Myocyte (in vitro differentiated cells): Measurements from ENCODE around the gene ABCG8. TPM values are rescaled to one million over a fixed set of nuclear protein-coding genes. Genes with fewer than 3 reads are reported as not detected.
A peak's percentile ranks its signal among the peaks of the same experiment; 100 is the strongest.

ENCODE experiments used
- DNase-seq: peaks from one replicate; pipeline ENCODE4 v3.0.0-alpha.2; 2012; ENCODE audit warnings: low read depth
- total RNA-seq: library from RNA; depleted of rRNA; stranded (reverse); fragments of >200 nt; gene quantifications from 2 replicates; pipeline ENCODE4 v1.2.3, GENCODE V29; 2014

Gene ABCG8
- total RNA-seq, 1 donor from 2014 or later = not detected

DNA sequence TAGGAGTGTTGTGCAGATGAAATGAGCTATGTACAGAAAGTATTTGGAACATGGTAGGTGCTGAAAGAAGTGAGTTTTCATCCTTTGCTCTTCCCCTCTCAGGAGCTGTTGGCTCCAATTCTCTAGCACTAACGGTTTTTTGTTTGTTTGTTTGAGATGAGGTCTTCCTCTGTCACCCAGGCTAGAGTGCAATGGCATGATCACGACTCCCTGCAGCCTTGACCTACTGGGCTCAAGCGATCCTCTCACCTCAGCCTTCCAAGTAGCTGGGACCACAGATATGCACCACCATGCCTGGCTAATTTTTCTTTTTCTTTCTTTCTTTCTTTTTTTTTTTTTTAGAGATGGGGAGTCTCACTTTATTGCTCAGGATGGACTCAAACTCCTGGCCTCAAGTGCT lies 12.9 kb upstream of the ABCG8 start:
- no peak for DNase-seq

DNA sequence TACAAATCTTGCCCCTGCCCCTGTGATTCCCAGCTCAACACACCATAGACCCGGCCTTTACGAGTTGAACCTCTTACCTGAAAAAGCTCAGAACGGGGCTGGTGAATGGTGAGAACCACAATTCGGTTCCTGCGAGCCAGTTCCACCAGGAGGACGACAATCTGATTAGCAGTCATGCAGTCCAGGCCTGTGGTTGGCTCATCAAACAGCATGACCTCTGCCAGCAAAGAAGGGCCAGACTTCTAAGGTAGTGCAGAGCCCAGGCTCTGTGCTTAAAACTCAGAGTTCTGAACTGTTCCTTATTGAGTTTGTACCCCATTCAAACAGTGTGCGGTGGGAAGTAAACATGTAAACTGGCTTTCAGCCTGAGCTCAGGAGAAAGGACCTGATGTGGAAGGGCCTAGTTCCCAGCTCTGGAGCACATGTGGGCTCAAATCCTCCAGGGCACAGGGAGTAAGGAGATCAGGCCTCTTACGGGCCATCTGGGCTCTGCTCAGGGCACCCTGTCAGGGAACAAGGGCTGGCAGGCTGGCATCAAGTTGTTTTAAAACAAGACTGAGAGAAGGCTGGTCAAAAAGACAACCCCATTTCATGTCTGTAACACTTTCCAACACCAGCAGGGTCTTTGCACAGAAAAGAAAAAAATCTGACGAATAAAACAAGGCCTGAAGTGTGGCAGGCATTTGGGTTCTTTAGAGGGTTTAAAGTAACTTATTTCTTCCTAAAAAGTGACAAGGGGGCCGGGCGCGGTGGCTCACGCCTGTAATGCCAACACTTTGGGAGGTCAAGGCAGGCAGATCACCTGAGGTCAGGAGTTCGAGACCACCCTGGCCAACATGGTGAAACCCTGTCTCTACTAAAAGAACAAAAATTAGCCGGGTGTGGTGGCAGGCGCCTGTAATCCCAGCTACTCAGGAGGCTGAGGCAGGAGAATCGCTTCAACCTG lies 12.2 kb upstream of the ABCG8 start:
- no peak for DNase-seq

DNA sequence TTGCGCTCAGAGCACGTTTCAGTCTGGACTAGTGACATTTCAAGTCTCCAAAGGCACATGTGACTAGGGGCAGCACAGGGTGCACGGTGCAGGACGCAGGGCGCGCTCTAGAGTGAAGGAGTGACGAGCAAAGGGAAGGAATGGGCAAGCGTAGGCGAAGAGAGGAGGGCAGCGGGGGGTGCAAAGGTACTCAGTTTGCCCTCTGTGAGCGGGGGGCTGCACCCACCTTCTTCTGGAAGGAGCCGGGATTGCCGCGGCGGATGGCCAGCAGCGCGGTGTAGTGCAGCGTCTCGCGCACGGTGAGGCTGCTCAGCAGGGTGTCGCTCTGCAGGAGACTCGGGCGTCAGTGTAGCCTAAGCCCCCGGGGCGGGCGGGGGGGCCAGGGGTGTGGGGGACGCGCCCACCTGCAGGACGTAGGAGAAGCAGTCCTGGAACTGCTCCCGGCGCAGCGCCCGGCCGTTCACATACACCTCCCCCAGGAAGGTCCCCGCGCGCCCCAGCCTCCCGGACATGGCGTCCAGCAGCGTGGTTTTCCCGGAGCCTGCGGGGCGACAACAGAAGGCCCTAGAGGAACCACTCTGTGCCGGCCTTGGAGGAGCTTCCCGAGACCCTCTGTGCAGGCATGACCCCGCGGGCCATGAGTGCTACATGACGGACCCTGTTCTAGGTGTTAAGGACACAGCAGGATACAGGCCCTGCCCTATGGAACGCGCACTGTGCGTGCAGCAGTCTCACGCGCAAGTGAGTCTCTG lies 7.1 kb upstream of the ABCG8 start:
- DNase-seq = no peak

DNA sequence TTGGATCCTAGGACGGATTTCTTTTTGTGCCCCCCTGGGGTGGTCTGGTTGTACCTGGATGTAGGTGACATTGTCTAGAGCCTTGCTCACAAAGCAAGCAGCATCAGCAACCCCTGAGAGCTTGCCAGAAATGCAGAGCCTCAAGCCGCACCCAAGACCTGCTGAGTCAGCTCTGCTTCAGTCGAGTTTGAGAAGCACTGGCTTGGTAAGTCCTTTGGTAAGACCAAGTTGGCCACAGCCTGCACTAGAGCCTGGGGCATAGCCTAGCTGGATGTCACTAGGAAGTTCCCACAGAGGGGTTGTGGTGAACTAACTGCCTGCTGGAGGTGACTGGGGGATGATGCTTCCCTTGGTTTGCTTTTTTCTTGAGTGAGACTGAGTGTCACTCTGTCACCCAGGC lies 6.3 kb upstream of the ABCG8 start:
- DNase-seq = no peak

DNA sequence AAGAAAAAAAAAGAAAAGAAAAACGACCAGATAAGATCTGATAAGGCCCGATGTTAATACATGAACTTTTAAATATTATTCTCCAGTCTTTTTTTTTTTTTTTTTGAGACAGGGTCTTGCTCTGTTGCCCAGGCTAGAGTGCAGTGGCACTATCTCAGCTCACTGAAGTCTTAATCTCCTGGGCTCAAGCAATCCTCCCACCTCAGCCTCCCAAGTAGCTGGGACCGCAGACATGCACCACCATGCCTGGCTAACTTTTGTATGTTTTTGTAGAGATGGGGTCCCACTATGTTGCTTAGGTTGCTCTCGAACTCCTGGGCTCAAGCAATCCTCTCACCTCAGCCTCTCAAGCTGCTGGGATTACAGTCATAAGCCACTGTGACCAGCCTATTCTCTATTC lies 1.7 kb upstream of the ABCG8 start:
- DNase-seq = no peak

DNA sequence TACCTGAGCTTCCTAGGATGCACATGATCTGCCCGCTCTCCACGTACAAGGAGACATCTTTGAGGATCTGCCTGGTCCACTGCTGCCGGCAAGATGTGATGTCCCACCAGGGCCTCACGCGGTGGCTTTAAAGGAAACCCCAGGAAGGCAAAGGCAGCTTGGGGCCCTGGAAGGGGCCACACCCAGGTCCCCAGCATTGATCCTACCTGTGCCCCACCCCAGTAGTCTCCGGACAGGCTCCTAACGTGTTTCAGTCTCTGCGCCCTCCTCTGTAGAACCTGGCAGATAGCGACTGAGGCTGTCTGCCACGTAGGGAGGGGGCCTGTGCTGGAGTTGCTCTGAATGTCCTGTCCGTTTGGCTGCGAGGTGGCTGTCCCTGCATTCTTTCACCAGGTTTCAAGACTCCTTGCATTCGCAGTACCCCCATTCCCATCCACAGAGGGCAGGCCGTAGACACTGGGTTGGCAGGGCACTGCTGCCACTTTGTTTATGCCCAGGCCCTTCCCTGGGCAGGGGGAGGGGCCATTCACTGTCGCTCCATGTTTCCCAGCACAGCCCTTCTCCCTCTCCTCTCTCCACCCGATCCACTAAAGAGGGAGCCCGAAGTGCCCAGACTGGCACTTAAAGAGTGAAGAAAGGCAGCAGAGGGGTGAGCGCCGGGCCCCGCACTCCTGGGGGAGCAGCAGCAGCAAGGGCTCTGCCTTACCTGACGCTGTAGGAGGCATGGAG lies 776 bp upstream of the ABCG8 start:
- no peak for DNase-seq

DNA sequence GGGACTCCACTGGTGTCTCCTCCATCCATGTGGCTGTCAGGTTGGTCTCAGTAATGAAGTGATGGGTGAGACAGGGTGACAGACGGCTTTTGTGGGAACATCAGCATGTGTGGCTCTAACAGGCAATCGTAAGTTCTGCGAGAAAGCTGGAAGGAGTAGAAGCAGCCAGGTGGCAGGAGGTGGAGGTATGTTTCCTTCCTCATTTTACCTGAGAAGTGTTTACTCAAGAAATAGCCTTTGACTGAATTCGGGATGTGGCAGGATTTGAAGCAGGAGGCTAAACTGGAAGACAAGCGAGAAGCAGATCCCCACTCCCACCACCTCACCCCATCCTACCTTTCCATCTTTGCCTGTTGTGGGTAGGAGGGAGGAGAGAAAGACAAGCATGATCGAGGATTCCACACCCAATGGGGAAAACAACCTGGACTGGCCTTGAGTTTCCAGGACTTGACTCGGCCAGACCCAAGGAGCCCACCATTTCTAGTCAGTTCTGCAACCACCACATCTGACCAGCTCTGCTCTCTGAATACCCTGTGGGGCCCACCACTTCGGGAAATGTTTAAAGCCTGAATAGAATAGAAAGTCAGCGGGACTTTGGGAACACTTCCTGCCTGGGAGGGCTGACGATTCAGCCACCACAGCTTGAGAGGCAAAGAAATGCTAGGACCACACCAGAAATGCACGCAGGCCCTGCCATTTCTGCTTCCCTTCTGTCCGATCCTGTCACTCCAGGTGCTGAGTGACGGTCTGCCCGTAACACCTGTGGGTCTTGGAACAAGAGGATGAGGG lies 1.2 kb downstream of the ABCG8 start:
- no peak for DNase-seq

DNA sequence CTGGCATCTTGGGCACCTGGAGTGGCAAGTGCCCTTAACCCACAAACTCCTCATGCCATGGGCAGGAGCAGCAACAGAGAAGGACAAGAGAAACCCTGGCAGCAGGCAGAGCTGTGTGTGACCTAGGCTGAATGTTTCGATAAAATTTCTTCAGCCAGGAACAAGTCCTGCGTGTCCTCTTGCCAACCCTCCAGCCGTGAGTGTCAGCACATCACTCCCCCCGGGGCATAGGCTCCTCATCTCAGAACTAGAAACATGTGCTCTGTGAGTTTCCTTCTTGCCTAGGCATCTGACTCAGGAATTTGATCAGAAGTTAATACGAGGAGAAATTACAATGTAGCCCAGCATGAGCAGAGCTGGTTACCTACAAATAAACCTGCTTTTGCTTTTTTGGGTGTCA lies 2.2 kb downstream of the ABCG8 start:
- DNase-seq = no peak

DNA sequence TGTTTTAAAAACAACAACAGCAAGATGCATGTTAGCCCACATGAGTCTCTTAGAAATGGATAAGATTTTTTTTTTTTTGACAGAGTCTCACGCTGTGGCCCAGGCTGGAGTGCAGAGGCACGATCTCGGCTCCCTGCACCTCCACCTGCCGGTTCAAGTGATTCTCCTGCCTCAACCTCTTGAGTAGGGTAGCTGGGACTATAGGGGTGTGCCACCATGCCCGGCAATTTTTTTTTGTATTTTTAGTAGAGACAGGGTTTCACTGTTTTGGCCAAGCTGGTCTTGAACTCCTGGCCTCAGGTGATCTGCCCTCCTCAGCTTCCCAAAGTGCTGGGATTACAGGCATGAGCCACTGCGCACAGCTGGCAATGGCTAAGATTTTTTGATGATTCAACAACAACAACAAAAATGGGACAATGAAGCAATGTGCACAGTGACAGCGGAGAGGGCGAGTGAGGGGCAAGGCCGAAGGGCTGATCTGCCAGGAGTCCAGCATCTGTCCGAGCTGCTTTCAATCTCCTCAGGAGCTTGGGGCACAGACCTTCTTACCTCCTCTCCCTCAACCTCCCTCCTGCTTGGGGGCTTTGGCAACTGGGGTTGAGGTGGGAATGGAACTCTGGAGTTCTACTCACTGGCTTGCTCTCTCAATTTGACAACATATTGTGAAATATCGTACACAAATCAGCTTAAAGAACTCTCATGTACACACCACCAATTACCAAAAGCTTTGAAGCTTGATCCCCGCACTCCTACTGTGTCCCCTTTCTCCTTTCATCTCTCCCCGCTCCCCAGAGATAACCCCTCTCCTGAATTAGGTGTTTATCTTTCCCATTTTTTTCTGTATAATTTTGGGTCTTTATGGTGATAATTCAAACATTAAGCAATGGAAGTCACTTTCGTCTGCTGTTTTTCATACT lies 3.4 kb downstream of the ABCG8 start:
- DNase-seq = no peak

DNA sequence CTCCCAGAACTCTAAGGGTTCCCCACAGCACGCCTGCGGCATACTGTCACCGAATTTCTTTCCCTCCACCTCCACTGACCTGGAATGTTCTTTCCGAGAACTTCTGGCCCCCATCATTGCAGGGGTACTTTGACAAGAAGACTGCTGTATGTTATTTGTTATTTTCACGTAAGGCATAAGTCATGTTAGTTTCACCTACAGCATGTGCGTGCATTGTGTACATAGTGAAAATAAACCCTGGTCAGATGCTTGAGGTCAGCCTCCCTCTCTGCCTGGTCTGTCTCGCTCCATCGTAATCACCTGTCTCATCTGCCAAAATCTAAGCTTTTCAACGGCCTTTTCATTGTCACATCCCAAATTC lies 4.1 kb downstream of the ABCG8 start:
- no peak for DNase-seq

DNA sequence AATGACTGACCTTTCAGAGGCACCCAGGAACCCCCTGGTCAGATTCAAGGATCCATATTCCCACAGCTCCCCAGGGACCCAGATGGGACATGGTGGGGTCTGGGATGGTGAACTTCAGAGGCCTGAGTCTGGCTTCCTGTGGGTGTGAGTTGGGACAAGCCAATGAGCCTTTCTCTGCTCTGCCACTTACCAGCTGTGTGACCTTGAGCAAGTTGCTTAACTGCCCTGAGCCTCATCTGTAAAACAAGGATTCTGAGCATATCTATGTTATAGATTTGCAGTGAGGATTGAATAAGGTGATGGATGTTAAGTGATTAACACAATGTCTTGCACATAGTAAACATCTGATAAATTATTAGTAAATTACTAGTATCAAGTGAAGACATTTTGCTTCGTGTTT lies 6.4 kb downstream of the ABCG8 start:
- no peak for DNase-seq

DNA sequence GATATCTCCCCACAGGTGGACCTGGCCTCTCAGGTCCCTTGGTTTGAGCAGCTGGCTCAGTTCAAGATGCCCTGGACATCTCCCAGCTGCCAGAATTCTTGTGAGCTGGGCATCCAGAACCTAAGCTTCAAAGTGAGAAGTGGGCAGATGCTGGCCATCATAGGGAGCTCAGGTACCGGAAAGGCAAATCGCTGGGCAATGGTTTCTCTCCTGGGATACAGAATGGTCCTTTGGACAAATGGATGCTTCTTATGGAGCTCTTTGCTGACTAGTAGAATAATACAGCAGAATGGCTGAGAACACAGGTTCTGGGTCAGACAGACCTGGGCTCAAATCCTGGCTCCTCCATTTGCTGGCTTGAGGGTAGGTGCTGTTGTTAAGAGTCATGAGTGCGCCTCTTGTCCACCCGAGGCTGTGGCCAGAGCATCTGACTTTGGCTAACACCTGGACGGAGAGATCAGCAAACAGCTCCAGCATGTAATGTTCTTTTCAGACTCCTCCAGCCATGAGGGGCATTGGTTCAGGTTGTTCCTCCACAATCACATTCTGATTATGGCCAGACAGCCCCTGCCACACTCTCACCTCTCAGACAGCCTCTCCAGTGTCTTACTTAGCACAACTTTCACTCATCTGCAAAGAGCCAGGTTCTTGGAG lies 7.5 kb downstream of the ABCG8 start:
- DNase-seq = no peak

DNA sequence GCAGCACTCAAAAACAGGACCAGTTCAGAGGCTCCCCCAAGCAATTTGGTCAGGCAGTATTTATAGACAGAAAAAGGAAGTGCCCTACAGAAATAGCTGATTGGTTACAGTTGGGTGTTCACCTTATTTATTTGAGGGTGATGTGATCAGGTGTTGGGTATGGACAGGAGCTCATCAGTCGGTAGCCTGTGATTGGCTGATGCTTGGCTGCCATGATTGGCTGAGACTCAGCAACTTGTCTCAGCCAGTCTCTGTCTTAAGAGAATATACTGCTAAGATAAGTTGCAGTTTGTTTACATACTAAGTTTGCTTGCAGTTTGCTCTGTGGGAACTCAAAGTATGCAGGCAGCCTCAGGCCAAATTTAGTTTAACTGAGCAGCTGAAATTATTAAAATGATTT lies 9.4 kb downstream of the ABCG8 start:
- peak; percentile 27 for DNase-seq

DNA sequence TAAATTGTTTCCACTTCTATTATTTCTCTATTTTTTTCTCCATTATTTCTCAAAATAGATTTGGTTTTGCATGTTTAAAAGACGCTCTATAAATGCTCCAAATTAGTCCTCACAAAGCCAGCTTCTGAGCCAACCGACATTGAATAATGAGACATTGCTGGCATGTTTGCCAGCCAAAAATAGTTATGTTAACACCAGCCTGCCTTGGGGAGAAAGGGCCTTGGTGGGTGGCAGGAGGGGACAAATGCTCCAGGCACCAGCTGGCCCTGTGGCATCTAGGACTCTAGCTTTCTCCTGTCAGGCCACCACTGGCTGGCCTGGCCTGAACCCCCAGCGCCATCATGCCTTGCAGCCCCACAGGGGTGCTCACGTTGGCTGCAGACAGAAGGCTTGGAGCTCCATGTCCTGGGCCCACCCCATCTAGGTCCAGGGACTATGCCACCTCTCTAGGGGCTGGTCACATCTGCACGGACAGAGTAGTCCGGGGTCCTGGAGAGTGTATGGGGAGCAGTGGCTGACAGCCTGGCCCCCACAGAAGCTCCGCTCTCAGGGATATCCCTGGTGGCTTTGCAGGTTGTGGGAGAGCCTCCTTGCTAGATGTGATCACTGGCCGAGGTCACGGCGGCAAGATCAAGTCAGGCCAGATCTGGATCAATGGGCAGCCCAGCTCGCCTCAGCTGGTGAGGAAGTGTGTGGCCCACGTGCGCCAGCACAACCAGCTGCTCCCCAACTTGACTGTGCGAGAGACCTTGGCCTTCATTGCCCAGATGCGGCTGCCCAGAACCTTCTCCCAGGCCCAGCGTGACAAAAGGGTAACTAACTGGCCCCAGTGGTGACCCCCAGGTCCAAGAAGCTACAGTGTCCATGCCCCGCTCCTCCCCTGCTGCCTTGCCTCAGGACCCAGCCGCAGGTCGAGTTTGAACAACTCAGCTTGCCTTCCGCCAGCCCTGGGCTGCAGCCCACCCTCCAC lies 12.5 kb downstream of the ABCG8 start:
- peak; percentile 71 for DNase-seq

DNA sequence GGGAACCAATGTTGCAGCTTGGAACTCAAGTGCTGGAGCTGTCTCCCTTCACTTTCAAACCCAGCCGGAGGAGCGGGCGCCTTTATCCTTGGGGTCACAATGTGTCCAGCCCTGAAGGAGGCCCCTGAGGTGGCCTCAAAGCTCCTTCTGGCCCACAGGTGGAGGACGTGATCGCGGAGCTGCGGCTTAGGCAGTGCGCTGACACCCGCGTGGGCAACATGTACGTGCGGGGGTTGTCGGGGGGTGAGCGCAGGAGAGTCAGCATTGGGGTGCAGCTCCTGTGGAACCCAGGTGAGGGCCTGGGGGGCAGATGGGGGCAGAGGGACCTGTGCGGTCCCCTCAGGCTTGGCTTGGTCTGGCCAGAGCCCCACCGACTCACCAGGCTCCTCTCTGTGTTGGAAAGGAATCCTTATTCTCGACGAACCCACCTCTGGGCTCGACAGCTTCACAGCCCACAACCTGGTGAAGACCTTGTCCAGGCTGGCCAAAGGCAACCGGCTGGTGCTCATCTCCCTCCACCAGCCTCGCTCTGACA lies 13.5 kb downstream of the ABCG8 start:
- DNase-seq = no peak

DNA sequence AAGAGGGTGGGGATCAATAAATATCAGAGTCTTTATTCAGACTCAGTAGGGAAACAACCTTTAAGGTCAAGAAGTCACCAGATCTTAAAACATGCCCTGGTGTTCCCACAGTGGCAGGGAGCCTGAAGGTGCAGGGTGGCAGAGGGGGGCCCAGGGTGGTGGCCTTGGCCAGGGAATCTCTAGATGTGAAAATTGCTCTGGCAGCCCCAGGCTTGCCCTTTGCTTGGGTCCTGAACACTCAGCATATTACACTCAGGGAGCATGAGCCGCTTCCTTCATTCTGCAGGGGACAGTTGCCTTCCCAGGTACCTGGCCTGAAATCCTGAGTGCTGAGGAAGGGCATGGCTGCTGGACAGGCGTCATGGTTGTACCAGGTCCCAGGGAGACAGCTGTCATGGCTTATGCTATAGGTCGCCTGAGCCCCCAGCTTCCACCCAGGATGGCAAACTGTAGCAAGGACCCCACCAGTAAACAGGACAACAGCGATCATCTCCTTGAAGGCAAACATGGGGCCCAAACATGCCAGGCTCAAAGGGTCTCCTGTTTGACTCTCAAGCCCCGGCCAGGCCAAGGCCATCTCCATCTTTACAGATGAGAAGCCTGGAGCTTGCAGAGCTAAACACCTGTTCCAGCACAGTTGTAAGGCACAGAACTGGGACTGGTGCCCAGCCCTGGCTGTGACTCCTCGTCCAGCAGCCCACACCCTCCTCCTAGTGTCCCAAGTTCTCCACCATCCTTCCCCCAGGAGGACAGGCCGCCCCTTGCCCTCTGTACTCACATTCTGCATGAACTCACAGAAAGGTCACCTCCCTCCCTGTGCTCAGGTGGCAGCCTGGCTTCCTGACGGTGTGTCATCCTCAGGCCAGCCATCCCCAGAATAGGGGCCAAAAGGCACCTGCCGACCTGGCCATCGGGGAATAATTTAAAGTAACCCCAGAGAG lies 14.6 kb downstream of the ABCG8 start:
- DNase-seq = peak; percentile 40

DNA sequence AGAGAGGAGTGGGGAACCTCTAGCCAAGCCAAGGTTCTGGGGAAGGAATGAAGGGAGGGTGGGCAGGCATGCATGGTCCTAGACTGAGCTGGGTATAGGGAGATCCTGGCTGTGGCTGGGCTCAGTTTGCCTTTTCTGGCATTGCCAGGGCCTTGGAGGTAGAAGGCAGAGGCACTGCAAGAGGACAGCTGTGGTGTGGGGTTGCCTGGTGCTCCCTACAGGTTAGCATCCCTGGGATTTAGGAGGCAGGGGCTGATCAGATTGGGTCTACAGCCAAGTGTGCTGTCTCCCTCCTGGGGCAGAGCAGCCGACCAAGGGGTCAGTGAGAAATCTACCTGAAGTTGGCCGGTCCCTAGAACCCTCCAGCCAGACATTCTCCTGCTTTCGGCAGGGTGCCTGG lies 15.9 kb downstream of the ABCG8 start:
- DNase-seq = no peak
